Nephron (organoid): Measurements from ENCODE around the gene RESF1.

Experiments
- H3K27ac Mint-ChIP-seq, 3 experiments: 2 replicates each; pipeline ENCODE4 v1.8.0; 2020; ENCODE audit warnings: mixed read lengths in 3 of 3, mild to moderate bottlenecking in 2 of 3, moderate library complexity in 1 of 3
- H3K27me3 Mint-ChIP-seq: 2 replicates; pipeline ENCODE4 v1.8.0; 2021; ENCODE audit warnings: low read depth, mild to moderate bottlenecking, moderate library complexity, mixed read lengths
- H3K36me3 Mint-ChIP-seq: 2 replicates; pipeline ENCODE4 v1.8.0; 2020; ENCODE audit warnings: low read depth, mixed read lengths
- H3K4me1 Mint-ChIP-seq: 2 replicates; pipeline ENCODE4 v1.8.0; 2020; ENCODE audit warnings: mixed read lengths
- H3K4me3 Mint-ChIP-seq, 3 experiments: 2 replicates each; pipeline ENCODE4 v1.8.0; 2020; ENCODE audit warnings: mild to moderate bottlenecking in 3 of 3, mixed read lengths in 3 of 3, moderate library complexity in 2 of 3
- H3K9me3 Mint-ChIP-seq: 2 replicates; pipeline ENCODE4 v1.8.0; 2020; ENCODE audit warnings: mixed read lengths
- TF ChIP-seq, protein P1 (sequence below), 3 experiments: fragments of 200-600 bp; sonication (generic); IDR thresholded peaks; one replicate each; pipeline ENCODE4 v1.5.0; 2021; ENCODE audit warnings: antibody characterized with exemption in 3 of 3; ENCODE audit not compliant: unreplicated experiment in 3 of 3

RESF1 gene, protein sequence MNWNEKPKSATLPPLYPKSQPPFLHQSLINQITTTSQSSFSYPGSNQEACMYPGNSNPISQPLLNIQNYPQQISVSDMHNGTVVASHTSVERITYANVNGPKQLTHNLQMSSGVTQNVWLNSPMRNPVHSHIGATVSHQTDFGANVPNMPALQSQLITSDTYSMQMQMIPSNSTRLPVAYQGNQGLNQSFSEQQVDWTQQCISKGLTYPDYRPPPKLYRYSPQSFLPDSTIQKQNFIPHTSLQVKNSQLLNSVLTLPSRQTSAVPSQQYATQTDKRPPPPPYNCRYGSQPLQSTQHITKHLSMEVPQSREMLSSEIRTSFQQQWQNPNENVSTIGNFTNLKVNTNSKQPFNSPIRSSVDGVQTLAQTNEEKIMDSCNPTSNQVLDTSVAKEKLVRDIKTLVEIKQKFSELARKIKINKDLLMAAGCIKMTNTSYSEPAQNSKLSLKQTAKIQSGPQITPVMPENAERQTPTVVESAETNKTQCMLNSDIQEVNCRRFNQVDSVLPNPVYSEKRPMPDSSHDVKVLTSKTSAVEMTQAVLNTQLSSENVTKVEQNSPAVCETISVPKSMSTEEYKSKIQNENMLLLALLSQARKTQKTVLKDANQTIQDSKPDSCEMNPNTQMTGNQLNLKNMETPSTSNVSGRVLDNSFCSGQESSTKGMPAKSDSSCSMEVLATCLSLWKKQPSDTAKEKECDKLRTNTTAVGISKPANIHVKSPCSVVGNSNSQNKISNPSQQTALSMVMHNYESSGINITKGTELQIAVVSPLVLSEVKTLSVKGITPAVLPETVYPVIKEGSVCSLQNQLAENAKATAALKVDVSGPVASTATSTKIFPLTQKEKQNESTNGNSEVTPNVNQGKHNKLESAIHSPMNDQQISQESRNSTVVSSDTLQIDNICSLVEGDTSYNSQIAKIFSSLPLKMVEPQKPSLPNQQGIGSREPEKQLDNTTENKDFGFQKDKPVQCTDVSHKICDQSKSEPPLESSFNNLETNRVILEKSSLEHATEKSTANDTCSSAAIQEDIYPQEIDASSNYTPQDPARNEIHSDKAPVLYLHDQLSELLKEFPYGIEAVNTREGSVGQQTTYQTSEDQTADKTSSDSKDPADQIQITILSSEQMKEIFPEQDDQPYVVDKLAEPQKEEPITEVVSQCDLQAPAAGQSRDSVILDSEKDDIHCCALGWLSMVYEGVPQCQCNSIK (N-terminal part only)

DNA sequence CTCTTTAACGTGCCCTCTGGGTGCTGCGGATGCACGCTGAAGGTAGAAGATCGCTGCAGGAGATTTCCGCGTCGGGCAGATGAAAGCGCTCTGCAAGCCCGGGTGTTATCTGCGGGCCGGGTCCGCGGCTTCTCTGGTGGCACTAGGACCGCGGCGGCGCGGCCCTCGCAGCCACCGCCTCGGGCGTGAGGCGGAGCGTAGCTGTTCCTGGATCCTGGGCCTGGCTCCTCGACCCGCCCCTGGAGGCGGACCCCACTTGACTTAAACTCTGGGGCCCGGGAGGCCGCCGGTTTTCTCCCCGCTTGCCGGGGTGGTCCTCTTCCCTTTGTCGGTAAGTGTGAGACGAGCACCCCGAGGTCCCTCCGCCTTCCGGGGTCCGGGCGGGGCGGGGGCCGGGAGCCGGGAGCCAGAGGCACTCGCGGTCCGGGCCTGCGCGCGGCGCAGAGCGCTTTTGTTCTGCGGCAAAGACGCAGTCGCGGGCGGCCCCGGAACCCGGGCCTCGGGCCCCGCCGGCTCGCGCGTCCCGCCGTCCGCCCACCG is at the start of gene RESF1:
RESF1 (plus strand) TSS at position 255 of the 540 bp plus-strand sequence. CDS start 21,541 bp downstream, outside the sequence.
- Mint-ChIP-seq H3K4me3 (peak within 1 kb of the TSS; percentile 95 to 98 (median 97)), H3K9me3 (peaks cover 10% of the 10 kb centered on the region), H3K27ac (peak within 1 kb of the TSS; percentile 90 to 98 (median 98)), H3K4me1 (peaks cover 36% of the 10 kb centered on the region), H3K36me3 (peaks cover 37% of the 10 kb centered on the region), H3K27me3 (no peaks in the 10 kb centered on the region)
- TF ChIP-seq, protein P1, sequence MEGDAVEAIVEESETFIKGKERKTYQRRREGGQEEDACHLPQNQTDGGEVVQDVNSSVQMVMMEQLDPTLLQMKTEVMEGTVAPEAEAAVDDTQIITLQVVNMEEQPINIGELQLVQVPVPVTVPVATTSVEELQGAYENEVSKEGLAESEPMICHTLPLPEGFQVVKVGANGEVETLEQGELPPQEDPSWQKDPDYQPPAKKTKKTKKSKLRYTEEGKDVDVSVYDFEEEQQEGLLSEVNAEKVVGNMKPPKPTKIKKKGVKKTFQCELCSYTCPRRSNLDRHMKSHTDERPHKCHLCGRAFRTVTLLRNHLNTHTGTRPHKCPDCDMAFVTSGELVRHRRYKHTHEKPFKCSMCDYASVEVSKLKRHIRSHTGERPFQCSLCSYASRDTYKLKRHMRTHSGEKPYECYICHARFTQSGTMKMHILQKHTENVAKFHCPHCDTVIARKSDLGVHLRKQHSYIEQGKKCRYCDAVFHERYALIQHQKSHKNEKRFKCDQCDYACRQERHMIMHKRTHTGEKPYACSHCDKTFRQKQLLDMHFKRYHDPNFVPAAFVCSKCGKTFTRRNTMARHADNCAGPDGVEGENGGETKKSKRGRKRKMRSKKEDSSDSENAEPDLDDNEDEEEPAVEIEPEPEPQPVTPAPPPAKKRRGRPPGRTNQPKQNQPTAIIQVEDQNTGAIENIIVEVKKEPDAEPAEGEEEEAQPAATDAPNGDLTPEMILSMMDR (IDR thresholded peaks at IDR 0.05; ENCODE audit: unreplicated experiment in 3 of 3), result no peak

DNA sequence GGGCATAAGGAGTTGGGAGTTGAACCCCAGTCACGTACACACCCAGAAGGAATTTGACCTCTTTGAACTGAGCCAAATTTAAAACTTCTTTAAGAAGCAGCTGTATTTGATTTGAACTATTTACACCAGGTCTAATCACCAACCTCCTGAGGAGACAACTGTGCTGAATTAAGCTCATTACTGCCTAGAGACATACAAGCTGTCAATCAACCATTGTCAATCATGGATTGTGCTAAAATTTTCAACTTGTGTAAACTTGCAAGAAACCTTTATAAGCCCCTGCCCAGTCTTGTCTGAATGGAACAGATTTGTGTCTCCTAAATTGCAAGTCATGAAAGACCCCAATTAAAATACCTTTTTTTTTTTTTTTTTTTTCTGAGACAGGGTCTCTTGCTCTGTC is 44.3 kb upstream of the RESF1 start:
- H3K4me3 Mint-ChIP-seq, result no peak overlapping the region
- TF ChIP-seq, protein P1 (IDR thresholded peaks at IDR 0.05; ENCODE audit: unreplicated experiment in 3 of 3), result no peak
- no peak overlapping the region for H3K27ac Mint-ChIP-seq
- H3K36me3 Mint-ChIP-seq, result no peaks in the 10 kb centered on the region
- no peaks in the 10 kb centered on the region for H3K27me3 Mint-ChIP-seq
- H3K9me3 Mint-ChIP-seq, result peaks cover 23% of the 10 kb centered on the region
- no peaks in the 10 kb centered on the region for H3K4me1 Mint-ChIP-seq

DNA sequence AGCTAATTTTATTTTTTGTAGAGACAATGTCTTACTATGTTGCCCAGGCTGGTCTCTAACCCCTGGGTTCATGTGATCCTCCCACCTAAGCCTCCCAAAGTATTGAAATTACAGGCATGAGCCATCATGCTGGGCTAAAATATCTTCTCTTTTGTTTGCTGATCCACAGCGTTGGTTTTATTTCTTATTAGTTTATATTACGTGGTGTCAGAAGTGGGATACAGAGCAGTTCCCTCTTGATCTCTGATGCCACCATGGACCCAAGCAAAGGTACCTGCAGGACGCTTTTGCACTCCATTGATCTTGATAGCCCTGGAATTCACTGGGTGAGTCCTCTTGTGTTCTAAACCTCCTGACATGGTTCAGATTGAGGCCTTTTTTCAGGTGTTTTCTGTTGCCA is 43.8 kb upstream of the RESF1 start:
- Mint-ChIP-seq H3K27me3 (no peaks in the 10 kb centered on the region), H3K36me3 (no peaks in the 10 kb centered on the region), H3K4me1 (no peaks in the 10 kb centered on the region), H3K9me3 (peaks cover 23% of the 10 kb centered on the region), H3K27ac (no peak overlapping the region), H3K4me3 (no peak overlapping the region)
- TF ChIP-seq, protein P1 (IDR thresholded peaks at IDR 0.05; ENCODE audit: unreplicated experiment in 3 of 3), result no peak

DNA sequence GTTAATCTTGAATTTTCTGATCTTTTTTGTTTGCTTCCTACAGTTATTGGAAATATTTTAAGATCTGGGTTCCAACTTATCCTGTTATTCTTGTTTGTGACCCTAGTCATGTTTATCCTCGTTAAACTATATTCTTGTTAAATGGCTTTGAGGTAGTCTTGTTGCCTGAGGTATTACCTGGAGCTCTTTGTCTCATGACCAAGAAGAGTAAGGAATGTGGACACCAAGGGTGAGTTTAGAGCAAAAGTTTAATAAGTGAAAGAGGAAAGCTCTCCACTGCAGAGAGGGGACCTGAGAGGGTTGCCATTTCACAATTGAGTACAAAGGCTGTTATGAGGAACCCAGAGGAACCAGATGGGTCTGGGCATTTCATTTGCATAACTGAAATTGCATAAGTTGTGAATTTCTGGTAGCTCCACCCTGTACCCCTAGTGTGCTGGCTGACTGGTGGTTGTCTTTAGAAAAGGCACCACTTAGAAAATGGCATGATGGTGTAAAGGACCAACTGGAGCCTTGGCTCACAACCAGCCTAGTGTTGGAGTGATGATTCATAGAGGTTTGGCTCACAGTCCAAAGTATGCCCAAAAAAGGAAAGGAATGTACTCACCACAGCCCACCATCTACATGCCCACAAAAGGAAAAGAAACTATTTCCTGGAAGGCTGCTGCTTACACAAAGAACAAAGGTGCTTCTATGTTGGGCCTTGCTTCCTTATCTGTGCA is 36.7 kb upstream of the RESF1 start:
- H3K36me3 Mint-ChIP-seq, result peaks cover 12% of the 10 kb centered on the region

DNA sequence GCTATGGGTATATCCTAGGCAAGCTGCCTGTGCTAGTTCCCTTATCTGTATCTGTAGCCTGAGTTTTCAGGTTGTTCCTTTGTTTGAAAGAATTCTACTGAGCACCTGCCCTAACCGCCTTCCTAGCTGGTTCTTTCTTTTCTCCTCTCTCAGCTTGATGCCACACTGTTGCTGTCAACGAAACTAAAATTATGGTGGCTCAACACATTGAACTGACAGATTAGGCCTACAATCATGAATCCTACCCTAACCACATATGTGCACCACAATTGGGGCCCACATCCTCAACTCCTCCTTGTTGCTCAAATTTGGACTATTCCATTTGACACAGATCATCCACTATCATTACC is 36.2 kb upstream of the RESF1 start:
- TF ChIP-seq, protein P1 (IDR thresholded peaks at IDR 0.05; ENCODE audit: unreplicated experiment in 3 of 3), result no peak
- H3K36me3 Mint-ChIP-seq, result peaks cover 12% of the 10 kb centered on the region
- peaks cover 37% of the 10 kb centered on the region for H3K9me3 Mint-ChIP-seq
- peaks cover 4% of the 10 kb centered on the region for H3K27me3 Mint-ChIP-seq
- H3K27ac Mint-ChIP-seq, result no peak overlapping the region
- no peaks in the 10 kb centered on the region for H3K4me1 Mint-ChIP-seq
- no peak overlapping the region for H3K4me3 Mint-ChIP-seq

More for the DNA sequence above, 36.7 kb upstream of the RESF1 start:
- no peaks in the 10 kb centered on the region for H3K4me1 Mint-ChIP-seq
- no peak overlapping the region for H3K27ac Mint-ChIP-seq
- peaks cover 39% of the 10 kb centered on the region for H3K9me3 Mint-ChIP-seq
- TF ChIP-seq, protein P1 (IDR thresholded peaks at IDR 0.05; ENCODE audit: unreplicated experiment in 3 of 3), result no peak
- peaks cover 4% of the 10 kb centered on the region for H3K27me3 Mint-ChIP-seq
- no peak overlapping the region for H3K4me3 Mint-ChIP-seq
